Measurements from ENCODE around the gene BNC2. TPM values are rescaled to one million over a fixed set of nuclear protein-coding genes. Genes with fewer than 3 reads are reported as not detected.
"Not testable (repeated sequence)": the region's sequence is repeated elsewhere in the genome, so short reads cannot be mapped to it uniquely, and the experiment has no call there.

BNC2 gene
- total RNA-seq, 1 donor from 2014 or later = not detected

DNA sequence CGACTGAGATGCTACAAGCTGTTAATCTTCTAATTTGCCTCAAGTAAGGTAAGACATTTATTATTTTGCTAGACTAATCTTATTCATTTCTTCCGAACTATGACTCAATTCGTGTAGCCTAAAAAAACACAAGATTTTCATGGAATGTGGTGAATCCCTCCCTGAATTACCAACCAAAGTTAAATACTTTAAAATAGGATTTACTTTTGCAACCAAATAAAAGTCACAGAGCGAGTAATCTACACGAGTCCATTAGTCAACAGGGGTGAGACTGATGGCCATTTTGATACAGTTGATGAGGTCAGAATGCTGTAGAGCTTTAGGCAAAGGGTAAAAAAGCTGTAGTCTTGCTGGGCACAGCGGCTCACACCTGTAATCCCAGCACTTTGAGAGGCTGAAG, 13.1 kb upstream of the BNC2 start:
- intact Hi-C loops (cut with micrococcal nuclease) = no loop called here
- H3K36me3 Mint-ChIP-seq (ENCODE audit: low read depth) = no peaks in the 10 kb centered on the region
- H3K9me3 Mint-ChIP-seq = peaks cover 25% of the 10 kb centered on the region
- no peak overlapping the region for H3K4me3 Mint-ChIP-seq (ENCODE audit: low read depth)
- H3K27ac Mint-ChIP-seq = no peak overlapping the region
- DNase-seq (ENCODE audit: low spot score) = no peak
- H3K27me3 Mint-ChIP-seq (ENCODE audit: low read depth) = no peaks in the 10 kb centered on the region
- H3K4me1 Mint-ChIP-seq (ENCODE audit: low read depth) = no peaks in the 10 kb centered on the region

DNA sequence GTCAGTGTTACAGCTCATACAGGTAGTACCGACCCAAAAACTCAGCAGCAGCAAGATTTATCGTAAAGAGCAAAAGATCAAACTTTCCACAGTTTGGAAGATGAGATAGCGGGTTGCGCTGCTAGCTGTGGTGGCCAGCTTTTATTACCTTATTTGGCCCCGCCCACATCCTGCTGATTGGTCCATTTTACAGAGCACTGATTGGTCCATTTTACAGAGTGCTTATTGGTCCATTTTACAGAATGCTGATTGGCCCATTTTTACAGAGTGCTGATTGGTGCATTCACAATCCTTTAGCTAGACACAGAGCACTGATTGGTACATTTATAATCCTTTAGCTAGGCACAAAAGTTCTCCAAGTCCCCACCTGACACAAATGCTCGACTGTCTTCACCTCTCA, 12.0 kb upstream of the BNC2 start:
- H3K4me3 Mint-ChIP-seq (ENCODE audit: low read depth); intact Hi-C loops (cut with micrococcal nuclease); DNase-seq (ENCODE audit: low spot score); H3K27me3 Mint-ChIP-seq (ENCODE audit: low read depth); H3K27ac Mint-ChIP-seq; H3K4me1 Mint-ChIP-seq (ENCODE audit: low read depth); H3K36me3 Mint-ChIP-seq (ENCODE audit: low read depth): not testable (repeated sequence)
- peaks cover 26% of the 10 kb centered on the region for H3K9me3 Mint-ChIP-seq

DNA sequence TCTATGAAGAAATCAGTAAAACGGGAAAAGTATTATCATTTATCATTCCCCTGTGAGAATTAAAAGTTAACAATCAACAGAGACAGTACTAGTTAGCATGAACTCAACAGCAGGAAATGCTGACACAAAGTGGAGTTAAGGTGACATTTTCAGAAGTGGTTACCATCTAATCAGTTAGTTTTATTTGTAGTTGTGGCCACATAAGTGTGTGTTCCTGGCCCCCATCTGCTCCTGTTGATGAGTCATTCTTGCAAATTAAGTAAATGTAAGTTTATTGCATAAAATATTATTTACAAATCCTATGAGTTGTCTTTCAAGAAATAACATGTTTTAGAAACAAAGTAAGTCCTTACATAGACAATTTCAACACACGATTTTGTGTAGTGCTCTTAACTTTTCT, 8.9 kb upstream of the BNC2 start:
- no peak overlapping the region for H3K27ac Mint-ChIP-seq
- no peaks in the 10 kb centered on the region for H3K4me1 Mint-ChIP-seq (ENCODE audit: low read depth)
- H3K27me3 Mint-ChIP-seq (ENCODE audit: low read depth) = no peaks in the 10 kb centered on the region
- DNase-seq (ENCODE audit: low spot score) = no peak
- H3K9me3 Mint-ChIP-seq = peaks cover 24% of the 10 kb centered on the region
- no peak overlapping the region for H3K4me3 Mint-ChIP-seq (ENCODE audit: low read depth)
- H3K36me3 Mint-ChIP-seq (ENCODE audit: low read depth) = no peaks in the 10 kb centered on the region
- intact Hi-C loops (cut with micrococcal nuclease) = no loop called here

GRCh38 chr9:16877256-16877655, 6.8 kb upstream of the BNC2 start:
- Mint-ChIP-seq H3K4me3 (ENCODE audit: low read depth) (no peak overlapping the region), H3K36me3 (ENCODE audit: low read depth) (no peaks in the 10 kb centered on the region), H3K27me3 (ENCODE audit: low read depth) (peaks cover 8% of the 10 kb centered on the region), H3K9me3 (peaks cover 13% of the 10 kb centered on the region), H3K4me1 (ENCODE audit: low read depth) (no peaks in the 10 kb centered on the region), H3K27ac (no peak overlapping the region)
- intact Hi-C loops (cut with micrococcal nuclease) = no loop called here
- DNase-seq (ENCODE audit: low spot score) = no peak

DNA sequence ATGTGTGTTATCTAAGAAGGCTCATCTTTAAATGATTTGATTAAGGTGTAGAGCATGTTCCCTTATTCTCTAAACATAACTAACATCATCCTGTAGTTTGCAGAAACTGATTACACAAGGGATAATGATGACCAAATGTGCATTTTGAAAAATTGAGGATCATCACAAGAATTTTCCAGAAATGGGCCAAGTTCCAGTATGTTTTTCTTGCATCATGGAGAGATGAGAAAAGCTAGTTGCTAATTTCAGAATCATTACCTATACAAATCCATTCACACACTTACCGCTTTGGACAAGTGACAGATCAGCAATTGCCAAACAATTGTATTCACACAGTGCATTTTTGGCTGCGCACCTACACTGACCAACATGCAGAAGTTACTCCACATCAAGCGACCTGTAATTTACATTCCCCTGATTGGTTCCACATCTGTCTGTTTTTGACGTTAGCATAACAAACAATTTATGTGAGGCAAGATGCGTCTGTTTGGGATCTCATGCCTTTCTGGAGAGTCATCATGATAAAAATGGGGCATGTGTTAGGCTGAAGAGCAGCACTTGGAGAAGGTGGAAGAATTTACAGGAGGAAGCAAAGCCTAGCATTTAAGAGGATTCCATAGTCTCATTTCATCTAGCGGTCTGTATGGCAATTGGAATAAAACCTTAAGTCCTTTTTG, 2.8 kb upstream of the BNC2 start:
- H3K4me3 Mint-ChIP-seq (ENCODE audit: low read depth) = no peak overlapping the region
- H3K4me1 Mint-ChIP-seq (ENCODE audit: low read depth) = peaks cover 2% of the 10 kb centered on the region
- DNase-seq (ENCODE audit: low spot score) = no peak
- peaks cover 4% of the 10 kb centered on the region for H3K9me3 Mint-ChIP-seq
- peaks cover 32% of the 10 kb centered on the region for H3K27me3 Mint-ChIP-seq (ENCODE audit: low read depth)
- intact Hi-C loops (cut with micrococcal nuclease) = no loop called here
- no peak overlapping the region for H3K27ac Mint-ChIP-seq
- no peaks in the 10 kb centered on the region for H3K36me3 Mint-ChIP-seq (ENCODE audit: low read depth)

DNA sequence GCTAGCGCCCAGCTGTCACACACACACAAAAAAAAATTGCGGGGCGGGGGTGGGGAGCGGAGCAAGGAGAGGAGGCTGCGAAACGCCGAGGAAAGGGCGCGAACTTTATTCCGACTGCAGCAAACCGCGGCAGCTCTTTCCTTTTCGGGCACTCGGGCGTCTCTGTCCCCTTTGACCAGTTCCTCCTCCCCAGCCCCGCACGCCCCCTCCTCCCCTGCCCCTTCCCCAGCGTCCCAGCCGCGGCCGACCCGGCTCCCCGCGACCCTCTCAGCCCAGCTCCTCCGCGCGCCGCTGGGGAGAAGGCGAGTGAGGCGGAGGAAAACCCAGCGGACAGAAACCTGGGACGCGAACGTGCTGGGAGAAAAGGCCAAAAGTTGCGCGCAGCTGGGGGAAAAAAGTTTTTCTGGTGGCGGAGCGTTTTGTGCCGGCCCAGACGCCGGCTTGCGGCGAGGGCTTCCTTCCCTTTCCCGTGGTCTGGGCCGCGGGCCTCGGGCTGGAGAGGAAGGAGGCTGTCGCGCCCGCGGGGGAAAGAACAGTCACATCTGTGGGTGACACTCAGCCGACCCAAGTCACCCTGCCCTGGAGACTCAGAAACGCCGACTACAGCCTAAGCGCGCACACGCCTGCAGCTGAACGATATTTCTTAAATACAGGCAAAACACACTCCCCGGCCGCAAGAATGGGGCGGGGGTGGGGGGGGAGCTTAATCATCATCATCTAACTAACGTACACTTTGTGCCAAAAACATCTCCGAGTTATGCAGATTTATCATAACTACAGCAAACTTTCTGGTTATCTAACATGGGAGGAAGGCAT, 1.1 kb upstream of the BNC2 start:
- Mint-ChIP-seq H3K9me3 (no peaks in the 10 kb centered on the region), H3K36me3 (ENCODE audit: low read depth) (no peaks in the 10 kb centered on the region), H3K27me3 (ENCODE audit: low read depth) (peaks cover 37% of the 10 kb centered on the region), H3K27ac (no peak overlapping the region), H3K4me1 (ENCODE audit: low read depth) (peaks cover 2% of the 10 kb centered on the region), H3K4me3 (ENCODE audit: low read depth) (peak overlapping the region; percentile 8)
- intact Hi-C loops (cut with micrococcal nuclease) = no loop called here
- DNase-seq (ENCODE audit: low spot score) = no peak

GRCh38 chr9:16869882-16870595, 431 bp downstream of the BNC2 start:
- Mint-ChIP-seq H3K36me3 (ENCODE audit: low read depth) (no peaks in the 10 kb centered on the region), H3K9me3 (no peaks in the 10 kb centered on the region), H3K27me3 (ENCODE audit: low read depth) (peaks cover 37% of the 10 kb centered on the region), H3K4me3 (ENCODE audit: low read depth) (no peak overlapping the region), H3K4me1 (ENCODE audit: low read depth) (peaks cover 2% of the 10 kb centered on the region), H3K27ac (no peak overlapping the region)
- intact Hi-C loops (cut with micrococcal nuclease) = no loop called here
- no peak for DNase-seq (ENCODE audit: low spot score)

GRCh38 chr9:16869131-16869881, 1.2 kb downstream of the BNC2 start:
- H3K27me3 Mint-ChIP-seq (ENCODE audit: low read depth) = peaks cover 37% of the 10 kb centered on the region
- peaks cover 2% of the 10 kb centered on the region for H3K4me1 Mint-ChIP-seq (ENCODE audit: low read depth)
- H3K4me3 Mint-ChIP-seq (ENCODE audit: low read depth) = no peak overlapping the region
- no peak for DNase-seq (ENCODE audit: low spot score)
- H3K27ac Mint-ChIP-seq = no peak overlapping the region
- H3K36me3 Mint-ChIP-seq (ENCODE audit: low read depth) = no peaks in the 10 kb centered on the region
- intact Hi-C loops (cut with micrococcal nuclease) = no loop called here
- no peaks in the 10 kb centered on the region for H3K9me3 Mint-ChIP-seq

GRCh38 chr9:16868701-16869100, 1.8 kb downstream of the BNC2 start:
- Mint-ChIP-seq H3K4me3 (ENCODE audit: low read depth) (no peak overlapping the region), H3K27me3 (ENCODE audit: low read depth) (peaks cover 35% of the 10 kb centered on the region), H3K36me3 (ENCODE audit: low read depth) (no peaks in the 10 kb centered on the region), H3K4me1 (ENCODE audit: low read depth) (peaks cover 2% of the 10 kb centered on the region), H3K27ac (no peak overlapping the region), H3K9me3 (no peaks in the 10 kb centered on the region)
- intact Hi-C loops (cut with micrococcal nuclease) = no loop called here
- DNase-seq (ENCODE audit: low spot score) = no peak

DNA sequence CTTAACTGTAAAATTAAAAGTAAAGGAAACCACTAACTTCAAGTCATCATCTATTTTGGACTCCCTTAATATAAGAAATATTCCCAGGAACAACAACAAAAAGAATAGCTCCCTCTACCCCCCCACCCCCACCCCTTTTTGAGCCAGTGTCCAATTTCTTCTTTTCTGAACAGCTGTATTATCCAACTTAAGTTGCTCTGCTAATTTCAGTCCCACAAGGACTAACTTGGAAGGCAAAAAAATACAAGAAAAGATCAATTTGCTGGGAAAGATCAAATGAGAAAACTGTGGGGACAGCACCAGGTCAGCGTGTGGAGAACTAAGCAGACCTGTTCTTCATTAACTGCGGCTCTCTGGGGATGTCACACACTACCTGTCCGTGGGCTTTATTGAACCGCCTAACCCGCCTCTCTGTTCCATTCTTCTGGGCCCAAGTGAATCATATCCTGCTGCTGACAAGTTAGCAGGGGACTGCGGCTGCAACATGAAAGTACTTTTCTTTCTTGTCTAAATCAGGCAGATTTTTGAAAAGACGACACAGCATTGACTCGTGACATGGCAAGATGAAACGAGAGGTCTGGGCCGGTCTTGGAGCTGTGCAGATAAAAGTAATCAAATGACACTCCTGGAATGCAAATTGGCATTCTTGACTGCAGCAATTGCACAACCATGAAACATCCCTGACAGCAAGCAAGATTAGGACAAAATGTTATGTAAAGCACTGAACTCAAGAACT, 2.7 kb downstream of the BNC2 start:
- Mint-ChIP-seq H3K27ac (no peak overlapping the region), H3K9me3 (no peaks in the 10 kb centered on the region), H3K4me1 (ENCODE audit: low read depth) (peaks cover 2% of the 10 kb centered on the region), H3K4me3 (ENCODE audit: low read depth) (no peak overlapping the region), H3K27me3 (ENCODE audit: low read depth) (peaks cover 29% of the 10 kb centered on the region), H3K36me3 (ENCODE audit: low read depth) (no peaks in the 10 kb centered on the region)
- DNase-seq (ENCODE audit: low spot score) = no peak
- intact Hi-C loops (cut with micrococcal nuclease) = no loop called here

- no peak for DNase-seq (ENCODE audit: low spot score)
- H3K4me1 Mint-ChIP-seq (ENCODE audit: low read depth) = peaks cover 2% of the 10 kb centered on the region
- H3K9me3 Mint-ChIP-seq = no peaks in the 10 kb centered on the region
- H3K27me3 Mint-ChIP-seq (ENCODE audit: low read depth) = peaks cover 24% of the 10 kb centered on the region
- no peak overlapping the region for H3K4me3 Mint-ChIP-seq (ENCODE audit: low read depth)
- intact Hi-C loops (cut with micrococcal nuclease) = no loop called here
- no peaks in the 10 kb centered on the region for H3K36me3 Mint-ChIP-seq (ENCODE audit: low read depth)
- no peak overlapping the region for H3K27ac Mint-ChIP-seq
Observed at GRCh38 chr9:16866587-16866986, 3.9 kb downstream of the BNC2 start.
